Type B pancreatic cell (in vitro differentiated cells): ENCODE measurements around the gene APBA2. TPM values are rescaled to one million over a fixed set of nuclear protein-coding genes. Genes with fewer than 3 reads are reported as not detected.

Source experiments
- DNase-seq: peaks from one replicate; pipeline ENCODE4 v3.0.0; 2021; ENCODE audit warnings: mixed read lengths; ENCODE audit not compliant: unreplicated experiment; ENCODE audit errors: extremely low spot score
- H3K27ac Mint-ChIP-seq: 2 replicates; pipeline ENCODE4 v1.8.0; 2021; ENCODE audit warnings: mild to moderate bottlenecking, mixed read lengths
- H3K27me3 Mint-ChIP-seq: 2 replicates; pipeline ENCODE4 v1.8.0; 2021; ENCODE audit warnings: mixed read lengths
- H3K36me3 Mint-ChIP-seq: 2 replicates; pipeline ENCODE4 v1.8.0; 2021; ENCODE audit warnings: mixed read lengths
- H3K4me1 Mint-ChIP-seq: one replicate; pipeline ENCODE4 v1.8.0; 2021; ENCODE audit warnings: mixed read lengths; ENCODE audit not compliant: unreplicated experiment
- H3K4me3 Mint-ChIP-seq: 2 replicates; pipeline ENCODE4 v1.8.0; 2021; ENCODE audit warnings: mild to moderate bottlenecking, mixed read lengths
- H3K9me3 Mint-ChIP-seq: 2 replicates; pipeline ENCODE4 v1.8.0; 2021; ENCODE audit warnings: mixed read lengths
- CTCF ChIP-seq: fragments of 200-600 bp; sonication (generic); conservative IDR thresholded peaks from 2 replicates; pipeline ENCODE4 v1.5.0; 2021; ENCODE audit warnings: antibody characterized with exemption, mild to moderate bottlenecking
- total RNA-seq: library from RNA; stranded (reverse); gene quantifications from 2 replicates; pipeline ENCODE4 v1.2.1, GENCODE V29; 2021; ENCODE audit warnings: low replicate concordance

APBA2 gene
- total RNA-seq, 1 donor from 2014 or later, result 33.3 TPM

DNA sequence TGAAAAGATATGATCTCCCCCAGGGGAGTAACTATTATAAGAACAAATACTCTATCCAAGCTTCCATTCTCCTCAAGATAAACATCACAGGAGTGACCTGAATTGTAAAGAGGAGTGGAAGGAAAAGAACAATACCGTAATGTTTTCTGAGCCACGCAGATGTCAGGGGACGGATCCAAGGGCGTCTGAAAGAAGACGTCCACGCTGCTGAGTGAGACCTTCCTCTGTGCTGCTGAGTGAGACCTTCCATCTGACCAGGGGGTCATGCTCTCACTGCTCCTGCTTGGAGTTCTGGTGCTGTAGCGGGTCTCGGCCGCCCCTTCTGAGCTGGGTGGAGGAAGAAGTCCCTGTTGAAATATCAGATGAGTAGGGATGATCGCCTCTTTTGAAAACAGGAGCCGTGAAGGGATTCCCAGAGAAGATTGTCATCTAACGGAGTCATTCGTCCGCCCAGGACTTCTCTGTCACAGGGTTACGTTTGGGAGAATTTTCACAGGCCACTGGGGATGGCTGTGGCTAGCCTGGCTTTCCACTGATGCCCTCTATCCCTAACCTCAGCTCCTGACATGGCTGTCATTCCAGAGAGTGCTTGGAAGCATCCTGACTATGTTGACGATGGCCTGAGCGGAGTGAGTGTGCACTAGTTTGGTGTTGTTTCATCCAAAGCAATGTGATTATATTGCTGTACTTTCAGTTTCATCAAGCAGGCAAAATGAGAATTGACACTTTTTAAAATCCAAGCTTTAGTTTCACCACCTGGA is 184.9 kb downstream of the APBA2 start:
- Mint-ChIP-seq H3K27ac (no peak overlapping the region), H3K36me3 (peaks cover 5% of the 10 kb centered on the region), H3K9me3 (peaks cover 6% of the 10 kb centered on the region), H3K4me3 (no peak overlapping the region), H3K27me3 (no peaks in the 10 kb centered on the region), H3K4me1 (peaks cover 29% of the 10 kb centered on the region)
- TF ChIP-seq CTCF, result no peak
- DNase-seq, result no peak

GRCh38 chr15:29071232-29071881 is 185.6 kb downstream of the APBA2 start:
- H3K27me3 Mint-ChIP-seq, result no peaks in the 10 kb centered on the region
- no peak for DNase-seq
- peaks cover 5% of the 10 kb centered on the region for H3K36me3 Mint-ChIP-seq
- H3K4me1 Mint-ChIP-seq, result peaks cover 27% of the 10 kb centered on the region
- H3K9me3 Mint-ChIP-seq, result peaks cover 6% of the 10 kb centered on the region
- no peak overlapping the region for H3K27ac Mint-ChIP-seq
- no peak for TF ChIP-seq CTCF
- no peak overlapping the region for H3K4me3 Mint-ChIP-seq

DNA sequence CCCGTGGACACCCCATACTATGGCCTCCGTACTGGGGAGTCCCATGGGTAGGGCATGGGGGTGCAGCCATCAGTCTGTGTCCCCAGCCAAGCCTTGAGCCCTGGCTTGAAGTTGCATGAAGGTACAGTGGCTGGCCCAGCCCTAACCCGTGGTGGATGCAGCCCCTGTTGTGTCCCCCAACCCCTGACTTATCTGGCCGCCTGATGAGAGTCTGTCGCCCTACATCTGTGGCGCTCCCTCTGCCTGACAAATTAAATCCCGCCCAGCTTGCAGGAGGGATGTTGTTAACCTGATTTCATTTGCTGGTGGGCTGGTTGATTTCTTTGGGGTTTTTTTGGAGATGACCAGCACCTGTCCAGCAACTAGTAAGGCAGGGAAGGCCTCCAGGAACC is 186.1 kb downstream of the APBA2 start:
- Mint-ChIP-seq H3K4me3 (no peak overlapping the region), H3K27ac (no peak overlapping the region), H3K4me1 (peaks cover 26% of the 10 kb centered on the region), H3K9me3 (peaks cover 6% of the 10 kb centered on the region), H3K27me3 (no peaks in the 10 kb centered on the region), H3K36me3 (peaks cover 5% of the 10 kb centered on the region)
- TF ChIP-seq CTCF, result no peak
- DNase-seq, result no peak

GRCh38 chr15:29072444-29072843 is 186.7 kb downstream of the APBA2 start:
- DNase-seq, result no peak
- Mint-ChIP-seq H3K4me1 (peaks cover 26% of the 10 kb centered on the region), H3K9me3 (peaks cover 6% of the 10 kb centered on the region), H3K27me3 (no peaks in the 10 kb centered on the region), H3K4me3 (no peak overlapping the region), H3K27ac (no peak overlapping the region), H3K36me3 (peaks cover 5% of the 10 kb centered on the region)
- TF ChIP-seq CTCF, result no peak

DNA sequence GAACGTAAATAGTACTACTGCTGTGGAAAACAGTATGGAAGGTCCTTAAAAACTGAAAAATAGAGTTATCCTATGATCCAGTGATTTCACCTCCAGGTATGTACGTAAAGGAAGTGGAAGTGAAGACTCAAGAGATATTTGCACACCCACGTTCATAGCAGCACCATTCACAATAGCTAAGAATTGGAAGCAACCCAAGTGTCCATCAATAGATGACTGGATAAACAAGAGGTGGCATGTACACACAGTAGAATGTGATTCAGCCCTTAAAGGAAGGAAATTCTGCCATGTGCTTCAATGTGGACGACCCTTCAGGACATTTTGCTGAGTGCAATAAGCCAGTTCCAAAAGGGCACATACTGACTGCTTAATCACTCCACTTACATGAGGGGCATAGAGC is 188.3 kb downstream of the APBA2 start:
- no peaks in the 10 kb centered on the region for H3K36me3 Mint-ChIP-seq
- no peak overlapping the region for H3K27ac Mint-ChIP-seq
- TF ChIP-seq CTCF, result no peak
- peaks cover 20% of the 10 kb centered on the region for H3K4me1 Mint-ChIP-seq
- DNase-seq, result no peak
- H3K9me3 Mint-ChIP-seq, result peaks cover 3% of the 10 kb centered on the region
- no peak overlapping the region for H3K4me3 Mint-ChIP-seq
- H3K27me3 Mint-ChIP-seq, result no peaks in the 10 kb centered on the region
